CD4-positive, alpha-beta T cell (primary cell): ENCODE measurements around the gene MLC1. TPM values are rescaled to one million over a fixed set of nuclear protein-coding genes. Genes with fewer than 3 reads are reported as not detected.

Experiments
- ATAC-seq: fragments of 200-7000 bp; cut with Tn5 transposase; one replicate; pipeline ENCODE4 v1.10.0; 2022; ENCODE audit warnings: mild to moderate bottlenecking; ENCODE audit not compliant: poor library complexity
- CTCF ChIA-PET: fragments of 350-600 bp; sonication (Branson Sonifier 250); formaldehyde crosslinking; loops from one replicate; lab custom pipeline; 2021; ENCODE audit warnings: antibody characterized with exemption, inconsistent platforms; lab: Charles Lee
- POLR2A ChIA-PET: fragments of 350-600 bp; sonication (Branson Sonifier 250); formaldehyde crosslinking; loops from one replicate; lab custom pipeline; 2021; ENCODE audit warnings: antibody characterized with exemption, inconsistent platforms; lab: Charles Lee
- DNase-seq, 14 experiments: peaks; one replicate each; pipeline ENCODE4 v3.0.0-alpha.2; 2013 to 2020; ENCODE audit warnings: mixed read lengths in 2 of 14
- H3K27ac ChIP-seq, 2 donors: one replicate each; pipeline versions ENCODE4 v1.5.1 to v1.7.0; 2013; ENCODE audit warnings: low read length in 2 of 2, low read depth in 1 of 2, mild to moderate bottlenecking in 1 of 2
- H3K27me3 ChIP-seq, 2 experiments: 1 replicate in 1 of 2; 2 replicates in 1 of 2; pipeline versions ENCODE4 v1.6.1 to v1.7.0; 2013; ENCODE audit warnings: low read length in 2 of 2, control low read depth in 1 of 2, mild to moderate bottlenecking in 1 of 2, moderate library complexity in 1 of 2; ENCODE audit not compliant: insufficient read depth in 2 of 2, control insufficient read depth in 1 of 2
- H3K36me3 ChIP-seq: one replicate; pipeline ENCODE4 v1.6.1; 2013; ENCODE audit warnings: low read length, control low read depth; ENCODE audit not compliant: insufficient read depth
- H3K4me1 ChIP-seq: one replicate; pipeline ENCODE4 v1.6.1; 2013; ENCODE audit warnings: low read length, control low read depth; ENCODE audit not compliant: insufficient read depth
- H3K4me3 ChIP-seq: one replicate; pipeline ENCODE4 v1.5.1; 2013; ENCODE audit warnings: mild to moderate bottlenecking, low read length, moderate library complexity
- H3K9me3 ChIP-seq, 2 experiments: 1 replicate in 1 of 2; 2 replicates in 1 of 2; pipeline versions ENCODE4 v1.6.1 to v1.7.0; 2013; ENCODE audit warnings: low read length in 2 of 2, mild to moderate bottlenecking in 2 of 2, control low read depth in 1 of 2, moderate library complexity in 1 of 2; ENCODE audit not compliant: control insufficient read depth in 1 of 2, insufficient read depth in 1 of 2
- H3K27ac Mint-ChIP-seq: one replicate; pipeline ENCODE4 v1.8.0; 2020; ENCODE audit warnings: mixed read lengths
- H3K27me3 Mint-ChIP-seq: one replicate; pipeline ENCODE4 v1.8.0; 2021; ENCODE audit warnings: mixed read lengths
- H3K36me3 Mint-ChIP-seq: one replicate; pipeline ENCODE4 v1.8.0; 2021; ENCODE audit warnings: low read depth, mixed read lengths
- H3K4me1 Mint-ChIP-seq: one replicate; pipeline ENCODE4 v1.8.0; 2021; ENCODE audit warnings: low read depth, mixed read lengths
- H3K4me3 Mint-ChIP-seq: one replicate; pipeline ENCODE4 v1.8.0; 2020; ENCODE audit warnings: mild to moderate bottlenecking, mixed read lengths
- H3K9me3 Mint-ChIP-seq: one replicate; pipeline ENCODE4 v1.8.0; 2020; ENCODE audit warnings: mixed read lengths
- intact Hi-C, 2 experiments: fragments of 100-400 bp; cut with DNase I in 1 of 2; cut with micrococcal nuclease in 1 of 2; formaldehyde crosslinking; loops; one replicate each; pipeline versions ENCODE4 v1.15.1 to v1.9.0; 2023 to 2025; cut with DNase I, micrococcal nuclease
- total RNA-seq, 174 experiments: library from RNA in 2 of 174; stranded (reverse) in 2 of 174; gene quantifications; one replicate each; pipeline ENCODE4 v1.2.3 and lab custom pipeline; 2021 to 2026
- TF ChIP-seq, protein P1 (sequence below): fragments of 200-600 bp; IDR thresholded peaks from one replicate; pipeline ENCODE4 v1.8.0; 2022; ENCODE audit warnings: antibody characterized with exemption, mild to moderate bottlenecking

MLC1 gene
- total RNA-seq, 2 experiments from 2014 or later: 0.16 TPM; not detected in 1

DNA sequence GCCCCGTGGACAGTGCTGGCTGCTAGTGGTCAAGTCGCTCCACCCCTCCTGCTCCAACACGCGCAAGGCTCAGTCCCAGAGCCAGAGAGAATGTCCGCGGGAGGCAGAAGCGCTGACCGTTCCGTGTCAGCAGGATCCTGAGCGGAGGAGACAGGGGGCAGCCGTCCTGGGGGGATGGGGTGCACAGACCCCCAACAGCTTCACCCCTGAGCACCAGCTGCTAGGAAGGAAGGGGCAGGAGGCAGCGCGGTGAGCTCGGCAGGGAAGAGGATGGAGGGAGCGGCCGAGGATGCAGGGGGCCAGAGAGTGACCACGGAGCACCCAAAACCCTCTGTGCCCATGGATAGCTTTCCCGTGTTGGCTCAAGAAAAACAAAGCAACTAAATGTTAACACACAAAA is 20.8 kb downstream of the MLC1 start:
- H3K27me3 Mint-ChIP-seq: peaks cover 10% of the 10 kb centered on the region
- H3K4me3 ChIP-seq: no peak overlapping the region
- intact Hi-C loops: no loop called here
- no peak overlapping the region for H3K27ac ChIP-seq
- no peaks in the 10 kb centered on the region for H3K36me3 Mint-ChIP-seq
- H3K36me3 ChIP-seq: no peaks in the 10 kb centered on the region
- DNase-seq: no peak
- ATAC-seq: no peak
- H3K9me3 ChIP-seq: no peaks in the 10 kb centered on the region
- H3K27me3 ChIP-seq: peaks cover 7 to 8% of the 10 kb centered on the region in 2 experiments
- H3K4me1 ChIP-seq: no peaks in the 10 kb centered on the region
- TF ChIP-seq, protein P1, sequence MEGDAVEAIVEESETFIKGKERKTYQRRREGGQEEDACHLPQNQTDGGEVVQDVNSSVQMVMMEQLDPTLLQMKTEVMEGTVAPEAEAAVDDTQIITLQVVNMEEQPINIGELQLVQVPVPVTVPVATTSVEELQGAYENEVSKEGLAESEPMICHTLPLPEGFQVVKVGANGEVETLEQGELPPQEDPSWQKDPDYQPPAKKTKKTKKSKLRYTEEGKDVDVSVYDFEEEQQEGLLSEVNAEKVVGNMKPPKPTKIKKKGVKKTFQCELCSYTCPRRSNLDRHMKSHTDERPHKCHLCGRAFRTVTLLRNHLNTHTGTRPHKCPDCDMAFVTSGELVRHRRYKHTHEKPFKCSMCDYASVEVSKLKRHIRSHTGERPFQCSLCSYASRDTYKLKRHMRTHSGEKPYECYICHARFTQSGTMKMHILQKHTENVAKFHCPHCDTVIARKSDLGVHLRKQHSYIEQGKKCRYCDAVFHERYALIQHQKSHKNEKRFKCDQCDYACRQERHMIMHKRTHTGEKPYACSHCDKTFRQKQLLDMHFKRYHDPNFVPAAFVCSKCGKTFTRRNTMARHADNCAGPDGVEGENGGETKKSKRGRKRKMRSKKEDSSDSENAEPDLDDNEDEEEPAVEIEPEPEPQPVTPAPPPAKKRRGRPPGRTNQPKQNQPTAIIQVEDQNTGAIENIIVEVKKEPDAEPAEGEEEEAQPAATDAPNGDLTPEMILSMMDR: no peak
- no peaks in the 10 kb centered on the region for H3K4me1 Mint-ChIP-seq
- H3K4me3 Mint-ChIP-seq: no peak overlapping the region
- CTCF ChIA-PET: no interaction called here
- no peaks in the 10 kb centered on the region for H3K9me3 Mint-ChIP-seq
- H3K27ac Mint-ChIP-seq: no peak overlapping the region
- POLR2A ChIA-PET: no interaction called here

DNA sequence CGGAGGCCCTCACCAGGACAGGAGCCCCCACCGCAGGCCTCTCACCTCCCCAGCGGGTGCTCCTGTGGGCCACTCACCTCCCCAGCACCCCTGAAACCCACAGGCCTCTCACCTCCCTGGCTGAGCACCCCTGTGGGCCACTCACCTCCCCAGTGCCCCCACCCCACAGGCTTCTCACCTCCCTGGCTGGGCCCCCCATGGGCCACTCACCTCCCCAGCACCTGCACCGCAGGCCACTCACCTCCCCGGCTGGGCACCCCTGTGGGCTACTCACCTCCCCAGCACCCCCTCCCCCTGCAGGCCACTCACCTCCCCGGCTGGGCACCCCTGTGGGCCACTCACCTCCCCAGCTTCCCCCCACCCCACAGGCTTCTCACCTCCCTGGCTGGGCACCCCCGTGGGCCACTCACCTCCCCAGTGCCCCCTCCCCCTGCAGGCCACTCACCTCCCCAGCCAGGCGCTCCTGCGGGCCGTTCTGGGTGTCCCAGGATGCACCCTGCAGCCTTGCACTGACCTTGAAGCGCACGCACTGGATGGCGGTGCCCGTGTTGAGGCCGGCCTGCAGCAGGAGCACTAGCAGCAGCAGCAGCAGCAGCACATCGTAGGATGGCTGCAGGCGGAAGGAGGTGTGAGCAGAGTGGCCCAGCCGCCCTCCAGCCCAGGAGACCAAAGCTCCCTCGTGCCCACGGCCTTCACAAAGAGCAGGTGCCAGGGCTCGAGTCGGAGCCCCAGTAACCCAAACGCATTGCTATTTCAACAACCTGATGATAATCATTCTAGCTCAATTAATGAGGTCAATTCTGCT is 21.4 kb downstream of the MLC1 start:
- Histone ChIP-seq H3K27me3 (peaks cover 13 to 14% of the 10 kb centered on the region in 2 experiments), H3K4me3 (no peak overlapping the region), H3K4me1 (no peaks in the 10 kb centered on the region), H3K36me3 (no peaks in the 10 kb centered on the region), H3K9me3 (no peaks in the 10 kb centered on the region), H3K27ac (no peak overlapping the region)
- Mint-ChIP-seq H3K4me3 (no peak overlapping the region), H3K27me3 (peaks cover 15% of the 10 kb centered on the region), H3K4me1 (no peaks in the 10 kb centered on the region), H3K9me3 (no peaks in the 10 kb centered on the region), H3K27ac (no peak overlapping the region), H3K36me3 (no peaks in the 10 kb centered on the region)
- CTCF ChIA-PET: no interaction called here
- TF ChIP-seq, protein P1: no peak
- DNase-seq (peak in 1 of 14 experiments; percentile 19), ATAC-seq (no peak)
- intact Hi-C loops: no loop called here
- POLR2A ChIA-PET: no interaction called here

DNA sequence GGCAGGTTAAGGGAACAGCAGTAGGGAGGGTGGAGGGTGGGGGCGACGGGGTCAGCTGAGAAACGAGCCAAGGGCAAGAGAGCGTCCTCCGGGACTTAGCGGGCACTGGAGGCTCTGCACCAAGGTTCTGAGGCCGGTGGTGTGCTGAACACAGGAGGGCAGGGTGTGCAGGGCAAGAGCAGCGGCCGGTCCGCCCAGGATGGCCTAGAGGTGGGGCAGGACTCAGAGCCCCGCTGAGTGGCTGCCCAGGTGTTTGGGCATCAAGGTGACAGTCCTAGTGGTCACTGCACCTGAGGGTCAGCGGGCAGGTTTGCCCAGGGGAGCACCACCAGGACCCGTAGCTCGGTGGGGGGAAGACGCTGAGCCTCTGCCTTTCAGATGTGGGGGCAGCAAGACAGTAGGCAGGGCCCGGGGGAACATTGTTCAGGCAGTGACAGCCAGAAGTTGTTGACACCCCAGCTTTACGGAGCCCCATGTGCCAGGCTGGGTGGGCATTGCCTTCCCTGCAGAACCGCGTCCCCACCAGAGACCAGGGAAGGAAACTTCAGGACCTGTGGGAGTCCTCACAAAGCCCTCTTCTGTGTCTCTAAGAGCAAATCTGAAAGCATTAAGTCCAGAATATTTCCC is 22.6 kb downstream of the MLC1 start:
- Histone ChIP-seq H3K27me3 (peaks cover 17 to 23% of the 10 kb centered on the region in 2 experiments), H3K36me3 (no peaks in the 10 kb centered on the region), H3K27ac (no peak overlapping the region), H3K4me1 (no peaks in the 10 kb centered on the region), H3K4me3 (no peak overlapping the region), H3K9me3 (no peaks in the 10 kb centered on the region)
- TF ChIP-seq, protein P1: no peak
- Mint-ChIP-seq H3K4me3 (no peak overlapping the region), H3K9me3 (no peaks in the 10 kb centered on the region), H3K4me1 (no peaks in the 10 kb centered on the region), H3K27me3 (peaks cover 18% of the 10 kb centered on the region), H3K36me3 (no peaks in the 10 kb centered on the region), H3K27ac (no peak overlapping the region)
- intact Hi-C loops: no loop called here
- CTCF ChIA-PET: no interaction called here
- ATAC-seq: no peak
- no peak for DNase-seq
- POLR2A ChIA-PET: no interaction called here
